Left ventricle myocardium inferior (tissue), 1 donor: ENCODE measurements around the gene OASL. TPM values are rescaled to one million over a fixed set of nuclear protein-coding genes. Genes with fewer than 3 reads are reported as not detected.
"Not testable (repeated sequence)": the region's sequence is repeated elsewhere in the genome, so short reads cannot be mapped to it uniquely, and the experiment has no call there.

ENCODE experiments used
- DNase-seq: peaks from one replicate; pipeline ENCODE4 v3.0.0-alpha.2; 2020
- H3K27ac ChIP-seq: fragments of 200-600 bp; replicated peaks from 2 replicates; pipeline ENCODE4 v1.8.0; 2021
- H3K27me3 ChIP-seq: fragments of 200-600 bp; 2 replicates; pipeline ENCODE4 v1.8.0; 2021; ENCODE audit warnings: low read depth
- H3K36me3 ChIP-seq: fragments of 200-600 bp; 2 replicates; pipeline ENCODE4 v1.8.0; 2021
- H3K4me1 ChIP-seq: fragments of 200-600 bp; 2 replicates; pipeline ENCODE4 v1.8.0; 2021
- H3K4me3 ChIP-seq: fragments of 200-600 bp; 2 replicates; pipeline ENCODE4 v1.8.0; 2021; ENCODE audit warnings: mild to moderate bottlenecking, moderate library complexity
- H3K9me3 ChIP-seq: fragments of 200-600 bp; replicated peaks from 2 replicates; pipeline ENCODE4 v1.8.0; 2021
- CTCF ChIP-seq: fragments of 200-600 bp; IDR thresholded peaks from 2 replicates; pipeline ENCODE4 v1.8.0; 2021; ENCODE audit warnings: antibody characterized with exemption, mild to moderate bottlenecking, borderline replicate concordance
- intact Hi-C: fragments of 100-400 bp; cut with micrococcal nuclease; formaldehyde crosslinking; loops from one replicate; pipeline ENCODE4 v1.11.0; 2022
- total RNA-seq: library from RNA; stranded (reverse); fragmentation: NEBNext Ultra II Directional; extraction: Animal tissue kit (Norgen Biotek cat#: 25700); gene quantifications from one replicate; pipeline ENCODE4 v1.2.1, GENCODE V29; 2021
- donor health status: DM: no; HTN: yes; CAD: no; lungs with severe emphysema.

Gene OASL
- total RNA-seq, 1 donor from 2014 or later = 0.25 TPM

DNA sequence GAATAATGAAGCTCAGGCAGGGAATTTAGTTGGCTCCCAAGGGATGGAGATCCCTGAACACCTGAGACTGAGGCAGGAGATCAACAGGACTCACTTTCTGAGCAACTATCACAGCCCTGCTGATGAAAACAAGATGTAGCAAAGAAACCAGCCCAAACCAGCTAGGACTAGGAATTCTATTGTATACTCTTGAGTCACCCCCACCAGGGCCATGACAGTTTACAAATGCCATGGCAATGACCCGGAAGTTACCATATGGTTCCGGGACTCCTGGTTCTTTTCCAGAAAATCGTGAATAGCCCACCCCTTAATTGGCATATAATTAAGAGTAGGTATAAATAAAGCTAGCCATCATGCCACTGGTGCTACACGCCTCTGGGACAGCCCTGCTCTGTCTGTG lies 46.0 kb upstream of the OASL start:
- peaks cover 18% of the 10 kb centered on the region for H3K4me1 ChIP-seq
- H3K36me3 ChIP-seq = no peaks in the 10 kb centered on the region
- H3K27me3 ChIP-seq = no peaks in the 10 kb centered on the region
- intact Hi-C loops = no loop called here
- H3K27ac ChIP-seq = no peak overlapping the region
- no peaks in the 10 kb centered on the region for H3K9me3 ChIP-seq
- no peak for DNase-seq
- H3K4me3 ChIP-seq = no peak overlapping the region
- TF ChIP-seq CTCF = no peak

- Histone ChIP-seq H3K4me3 (no peak overlapping the region), H3K36me3 (no peaks in the 10 kb centered on the region), H3K4me1 (peaks cover 10% of the 10 kb centered on the region), H3K27me3 (no peaks in the 10 kb centered on the region), H3K27ac (no peak overlapping the region), H3K9me3 (no peaks in the 10 kb centered on the region)
- TF ChIP-seq CTCF = no peak
- intact Hi-C loops = no loop called here
- no peak for DNase-seq
These were observed 45.2 kb upstream of the OASL start for GRCh38 chr12:121084229-121084628.

DNA sequence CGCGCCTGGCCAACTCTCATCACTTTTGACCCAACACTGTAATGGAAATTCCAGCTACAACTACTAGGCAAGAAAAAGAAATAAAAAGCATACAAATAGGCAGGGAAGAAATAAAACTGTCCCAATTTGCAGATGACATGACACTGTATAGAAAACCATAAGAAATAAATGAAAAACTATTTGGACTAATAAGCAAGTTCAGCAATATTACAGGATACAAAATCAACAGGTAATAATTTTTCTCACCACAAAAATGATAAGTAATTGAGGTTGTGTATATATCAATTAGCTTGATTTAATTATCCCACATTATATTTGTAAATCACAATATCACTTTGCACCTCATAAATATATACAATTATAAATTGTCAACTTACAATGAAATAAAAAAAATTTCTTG lies 41.9 kb upstream of the OASL start:
- no peaks in the 10 kb centered on the region for H3K27me3 ChIP-seq
- no peaks in the 10 kb centered on the region for H3K36me3 ChIP-seq
- H3K27ac ChIP-seq = no peak overlapping the region
- H3K4me1 ChIP-seq = no peaks in the 10 kb centered on the region
- TF ChIP-seq CTCF = no peak
- no peak for DNase-seq
- no peak overlapping the region for H3K4me3 ChIP-seq
- H3K9me3 ChIP-seq = no peaks in the 10 kb centered on the region
- intact Hi-C loops = no loop called here

GRCh38 chr12:121079736-121080272 lies 40.8 kb upstream of the OASL start:
- no peaks in the 10 kb centered on the region for H3K27me3 ChIP-seq
- no peaks in the 10 kb centered on the region for H3K36me3 ChIP-seq
- no peak overlapping the region for H3K27ac ChIP-seq
- DNase-seq = no peak
- no peaks in the 10 kb centered on the region for H3K4me1 ChIP-seq
- intact Hi-C loops = no loop called here
- no peak for TF ChIP-seq CTCF
- no peak overlapping the region for H3K4me3 ChIP-seq
- H3K9me3 ChIP-seq = no peaks in the 10 kb centered on the region

DNA sequence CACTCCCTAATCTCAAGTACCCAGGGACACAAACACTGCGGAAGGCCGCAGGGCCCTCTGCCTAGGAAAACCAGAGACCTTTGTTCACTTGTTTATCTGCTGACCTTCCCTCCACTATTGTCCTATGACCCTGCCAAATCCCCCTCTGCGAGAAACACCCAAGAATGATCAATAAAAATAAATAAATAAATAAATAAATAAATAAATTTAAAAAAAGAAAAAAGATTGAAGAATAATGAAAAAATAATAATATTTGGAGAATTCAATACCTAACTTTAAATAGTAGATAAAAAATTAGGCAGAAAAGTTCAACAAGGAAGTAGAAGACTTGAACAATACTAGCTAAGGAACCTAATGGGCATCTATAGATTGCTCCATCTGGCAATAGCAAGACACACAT lies 38.4 kb upstream of the OASL start:
- H3K9me3 ChIP-seq = peaks cover 14% of the 10 kb centered on the region
- intact Hi-C loops, H3K4me1 ChIP-seq, H3K27me3 ChIP-seq, H3K27ac ChIP-seq, H3K36me3 ChIP-seq, H3K4me3 ChIP-seq, DNase-seq: not testable (repeated sequence)

DNA sequence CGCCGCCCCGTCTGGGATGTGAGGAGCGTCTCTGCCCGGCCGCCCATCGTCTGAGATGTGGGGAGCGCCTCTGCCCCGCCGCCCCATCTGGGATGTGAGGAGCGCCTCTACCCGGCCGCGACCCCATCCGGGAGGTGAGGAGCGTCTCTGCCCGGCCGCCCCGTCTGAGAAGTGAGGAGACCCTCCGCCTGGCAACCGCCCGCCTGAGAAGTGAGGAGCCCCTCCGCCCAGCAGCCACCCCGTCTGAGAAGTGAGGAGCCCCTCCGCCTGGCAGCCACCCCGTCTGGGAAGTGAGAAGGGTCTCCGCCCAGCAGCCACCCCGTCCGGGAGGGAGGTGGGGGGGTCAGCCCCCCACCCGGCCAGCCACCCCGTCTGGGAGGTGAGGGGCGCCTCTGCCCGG lies 36.9 kb upstream of the OASL start:
- H3K36me3 ChIP-seq, H3K4me3 ChIP-seq, H3K27me3 ChIP-seq, intact Hi-C loops, DNase-seq, H3K27ac ChIP-seq, H3K4me1 ChIP-seq: not testable (repeated sequence)
- peaks cover 28% of the 10 kb centered on the region for H3K9me3 ChIP-seq

GRCh38 chr12:121072147-121072546 lies 33.1 kb upstream of the OASL start:
- DNase-seq = no peak
- intact Hi-C loops = no loop called here

More at GRCh38 chr12:121072147-121072546, 33.1 kb upstream of the OASL start:
- no peaks in the 10 kb centered on the region for H3K4me1 ChIP-seq
- no peaks in the 10 kb centered on the region for H3K36me3 ChIP-seq
- TF ChIP-seq CTCF = no peak
- H3K9me3 ChIP-seq = peaks cover 28% of the 10 kb centered on the region
- peaks cover 11% of the 10 kb centered on the region for H3K27me3 ChIP-seq
- no peak overlapping the region for H3K4me3 ChIP-seq
- H3K27ac ChIP-seq = no peak overlapping the region
